Smooth muscle cell of the umbilical artery (primary cell): ENCODE data around the gene CYP3A5. TPM values are rescaled to one million over a fixed set of nuclear protein-coding genes. Genes with fewer than 3 reads are reported as not detected.

Experiments used
- total RNA-seq: library from RNA; depleted of rRNA; stranded (reverse); fragments of >200 nt; gene quantifications from 2 replicates; pipeline ENCODE4 v1.2.3, GENCODE V29; 2014

CYP3A5 gene
- 0.18 and 0.30 TPM in 2 replicates for total RNA-seq

GRCh38 chr7:99679400-99680191 lies at the start of gene CYP3A5:
TSS of gene CYP3A5 (minus strand) at chr7:99679996. CDS start at chr7:99679896, 100 bp downstream.

GRCh38 chr7:99616359-99617191 lies 63.2 kb downstream of the CYP3A5 start, which contains the start of gene ZSCAN25:
TSS of gene ZSCAN25 (plus strand) at chr7:99616946. CDS start at chr7:99619607, 2,661 bp downstream.

Other genes with a start within 250 kb of the CYP3A5 start
- 5.3 and 6.6 TPM in 2 replicates for gene PTCD1, start 241.2 kb downstream of the CYP3A5 start, total RNA-seq
- gene CPSF4, start 241.1 kb downstream of the CYP3A5 start, total RNA-seq, result 35.4 and 40.1 TPM in 2 replicates
- 375 and 564 TPM in 2 replicates for gene ATP5MF, start 213.8 kb downstream of the CYP3A5 start, total RNA-seq
- gene ZNF789, start 207.1 kb downstream of the CYP3A5 start, total RNA-seq, result 4.2 and 8.3 TPM in 2 replicates
- gene ZNF394, start 179.7 kb downstream of the CYP3A5 start, total RNA-seq, result 18.1 and 25.8 TPM in 2 replicates
- 11.3 and 13.7 TPM in 2 replicates for gene ZKSCAN5, start 175.3 kb downstream of the CYP3A5 start, total RNA-seq
- gene FAM200A, start 127.9 kb downstream of the CYP3A5 start, total RNA-seq, result 6.2 and 7.2 TPM in 2 replicates
- gene ZNF655, start 121.4 kb downstream of the CYP3A5 start, total RNA-seq, result 49.6 and 68.9 TPM in 2 replicates
- 0.89 TPM in 1 of 2 replicates, not detected in the other for gene TMEM225B, start 81.7 kb downstream of the CYP3A5 start, total RNA-seq
- 9.2 and 9.7 TPM in 2 replicates for gene ZSCAN25, start 63.0 kb downstream of the CYP3A5 start, total RNA-seq
- gene CYP3A7, start 55.2 kb upstream of the CYP3A5 start, total RNA-seq, result 0.30 and 1.1 TPM in 2 replicates
- not detected in 2 replicates for gene CYP3A4, start 104.2 kb upstream of the CYP3A5 start, total RNA-seq
- gene CYP3A43, start 148.0 kb upstream of the CYP3A5 start, total RNA-seq, result not detected in 2 replicates
- gene OR2AE1, start 197.0 kb upstream of the CYP3A5 start, total RNA-seq, result not detected in 2 replicates
- 28.3 and 29.7 TPM in 2 replicates for gene TRIM4, start 239.5 kb upstream of the CYP3A5 start, total RNA-seq
- gene GJC3, start 249.6 kb upstream of the CYP3A5 start, total RNA-seq, result not detected in 2 replicates